PFSK-1 (cell line): ENCODE measurements around the gene TMC8.

Experiments
- FOXP2 ChIP-seq: optimal IDR thresholded peaks from 2 replicates; pipeline ENCODE3; 2011; ENCODE audit warnings: borderline replicate concordance, control low read depth, inconsistent platforms; ENCODE audit not compliant: insufficient read depth; ENCODE audit errors: extremely low read length, extremely low read depth
- POLR2AphosphoS5 ChIP-seq: IDR thresholded peaks from 2 replicates; pipeline ENCODE4 v1.6.1; 2012; ENCODE audit warnings: low read depth, mild to moderate bottlenecking, control low read depth, low read length, moderate library complexity
- SIN3A ChIP-seq: IDR thresholded peaks from 2 replicates; pipeline ENCODE4 v1.6.1; 2012; ENCODE audit warnings: mild to moderate bottlenecking, low read length, moderate library complexity, borderline replicate concordance; ENCODE audit not compliant: insufficient read depth
- TAF1 ChIP-seq: IDR thresholded peaks from 2 replicates; pipeline ENCODE4 v1.6.1; 2012; ENCODE audit warnings: low read length, control low read depth, borderline replicate concordance; ENCODE audit not compliant: insufficient read depth
- TF ChIP-seq, protein P1 (sequence below), 2 experiments: IDR thresholded peaks; 2 replicates each; pipeline versions ENCODE4 v1.6.1 to v1.8.0; 2011 to 2012; ENCODE audit warnings: low read depth in 2 of 2, low read length in 2 of 2, control low read depth in 1 of 2, inconsistent platforms in 1 of 2, mild to moderate bottlenecking in 1 of 2, moderate library complexity in 1 of 2; ENCODE audit not compliant: insufficient read depth in 1 of 2

Gene TMC8

DNA sequence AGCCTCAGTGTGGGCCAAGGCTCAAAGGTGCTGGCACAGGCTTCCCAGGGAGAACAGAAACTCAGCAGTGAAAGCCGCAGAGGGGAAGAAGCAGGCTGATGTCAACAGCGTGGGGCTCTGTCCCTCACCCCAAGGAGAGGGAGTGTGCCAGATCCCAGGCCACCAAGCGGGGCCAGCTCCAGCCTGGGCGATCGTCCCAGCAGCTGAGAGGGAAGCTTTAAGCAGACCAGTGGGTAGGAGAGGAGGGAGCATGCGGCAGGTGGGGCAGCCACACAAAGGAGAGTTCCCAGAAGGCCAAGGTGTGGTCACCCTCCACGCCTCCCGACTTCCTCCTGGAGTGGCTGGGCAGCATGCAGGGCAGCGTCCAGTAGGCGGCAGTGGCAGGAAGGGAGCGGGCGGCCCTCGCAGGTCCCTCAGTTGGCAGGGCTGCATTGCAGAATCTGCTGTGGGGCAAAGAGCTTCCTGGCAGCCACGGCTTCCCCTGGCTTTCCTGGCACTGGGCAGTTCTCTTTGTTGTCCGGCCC, 43.8 kb downstream of the TMC8 start:
- no peak for TF ChIP-seq SIN3A
- no peak for TF ChIP-seq FOXP2
- TF ChIP-seq, protein P1, sequence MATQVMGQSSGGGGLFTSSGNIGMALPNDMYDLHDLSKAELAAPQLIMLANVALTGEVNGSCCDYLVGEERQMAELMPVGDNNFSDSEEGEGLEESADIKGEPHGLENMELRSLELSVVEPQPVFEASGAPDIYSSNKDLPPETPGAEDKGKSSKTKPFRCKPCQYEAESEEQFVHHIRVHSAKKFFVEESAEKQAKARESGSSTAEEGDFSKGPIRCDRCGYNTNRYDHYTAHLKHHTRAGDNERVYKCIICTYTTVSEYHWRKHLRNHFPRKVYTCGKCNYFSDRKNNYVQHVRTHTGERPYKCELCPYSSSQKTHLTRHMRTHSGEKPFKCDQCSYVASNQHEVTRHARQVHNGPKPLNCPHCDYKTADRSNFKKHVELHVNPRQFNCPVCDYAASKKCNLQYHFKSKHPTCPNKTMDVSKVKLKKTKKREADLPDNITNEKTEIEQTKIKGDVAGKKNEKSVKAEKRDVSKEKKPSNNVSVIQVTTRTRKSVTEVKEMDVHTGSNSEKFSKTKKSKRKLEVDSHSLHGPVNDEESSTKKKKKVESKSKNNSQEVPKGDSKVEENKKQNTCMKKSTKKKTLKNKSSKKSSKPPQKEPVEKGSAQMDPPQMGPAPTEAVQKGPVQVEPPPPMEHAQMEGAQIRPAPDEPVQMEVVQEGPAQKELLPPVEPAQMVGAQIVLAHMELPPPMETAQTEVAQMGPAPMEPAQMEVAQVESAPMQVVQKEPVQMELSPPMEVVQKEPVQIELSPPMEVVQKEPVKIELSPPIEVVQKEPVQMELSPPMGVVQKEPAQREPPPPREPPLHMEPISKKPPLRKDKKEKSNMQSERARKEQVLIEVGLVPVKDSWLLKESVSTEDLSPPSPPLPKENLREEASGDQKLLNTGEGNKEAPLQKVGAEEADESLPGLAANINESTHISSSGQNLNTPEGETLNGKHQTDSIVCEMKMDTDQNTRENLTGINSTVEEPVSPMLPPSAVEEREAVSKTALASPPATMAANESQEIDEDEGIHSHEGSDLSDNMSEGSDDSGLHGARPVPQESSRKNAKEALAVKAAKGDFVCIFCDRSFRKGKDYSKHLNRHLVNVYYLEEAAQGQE (IDR thresholded peaks at IDR 0.05; ENCODE audit: insufficient read depth in 1 of 2, low read depth in 2 of 2, low read length in 2 of 2) = no peak
- no peak for TF ChIP-seq TAF1
- no peak for TF ChIP-seq POLR2AphosphoS5

DNA sequence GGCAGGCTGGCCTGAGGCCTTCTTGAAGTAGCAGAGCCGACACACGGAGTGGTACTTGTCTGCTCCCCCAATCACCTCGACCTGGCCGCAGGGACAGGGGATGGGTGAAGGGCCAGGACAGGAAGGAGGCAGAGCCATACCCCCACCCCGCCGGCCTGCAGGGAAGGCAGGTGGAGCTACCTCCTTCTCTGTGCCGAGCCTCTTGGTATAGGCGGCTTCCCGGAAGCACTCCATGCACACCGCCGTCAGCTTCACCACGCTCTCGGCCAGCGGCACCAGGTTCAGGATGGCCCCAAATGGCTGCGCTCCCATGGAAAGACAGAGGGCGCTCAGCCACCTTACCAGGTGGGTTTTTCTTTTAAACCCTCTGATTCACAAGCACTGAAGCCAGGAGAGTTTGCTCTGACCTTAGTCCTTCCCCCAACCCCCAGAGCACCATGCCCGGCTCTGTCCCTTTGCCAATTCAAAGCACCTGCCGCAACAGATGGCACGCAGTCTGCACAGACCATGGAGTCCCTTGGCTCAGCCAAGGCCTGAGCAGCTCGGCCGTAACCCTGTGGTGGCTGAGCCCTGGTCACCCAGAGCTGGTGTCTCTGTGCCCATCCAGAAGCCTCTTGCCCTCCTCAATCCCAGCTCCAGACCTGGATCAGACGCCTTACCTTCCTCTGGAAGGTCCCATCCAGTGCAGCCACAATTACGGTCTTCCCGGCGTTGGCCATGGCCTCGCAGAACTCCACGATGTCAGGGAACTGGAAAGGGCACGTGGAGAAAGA, 44.5 kb downstream of the TMC8 start:
- no peak for TF ChIP-seq SIN3A
- peak; percentile 15; the same call in 1 of the 2 replicates for TF ChIP-seq POLR2AphosphoS5
- no peak for TF ChIP-seq TAF1

DNA sequence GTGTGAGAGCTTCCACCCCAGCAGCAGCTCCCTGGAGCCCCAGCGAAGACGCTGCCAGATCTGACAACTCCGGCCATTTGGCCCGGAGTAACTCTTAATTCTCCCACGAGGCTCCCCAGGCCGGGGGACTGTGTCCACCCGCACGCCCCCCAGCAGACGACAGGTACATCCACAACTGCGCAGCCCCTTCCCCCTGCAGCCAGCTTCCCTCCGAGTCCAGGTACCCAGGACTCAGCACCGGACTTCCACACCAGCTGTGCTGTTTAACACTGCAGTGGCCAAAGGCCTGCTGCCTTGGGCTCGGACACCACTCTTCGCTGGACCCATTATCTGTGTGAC, 45.0 kb downstream of the TMC8 start:
- TF ChIP-seq TAF1 = no peak
- TF ChIP-seq, protein P1 (IDR thresholded peaks at IDR 0.05; ENCODE audit: insufficient read depth in 1 of 2, low read depth in 2 of 2, low read length in 2 of 2) = no peak
- TF ChIP-seq SIN3A = no peak
- no peak for TF ChIP-seq FOXP2
- TF ChIP-seq POLR2AphosphoS5 = no peak

DNA sequence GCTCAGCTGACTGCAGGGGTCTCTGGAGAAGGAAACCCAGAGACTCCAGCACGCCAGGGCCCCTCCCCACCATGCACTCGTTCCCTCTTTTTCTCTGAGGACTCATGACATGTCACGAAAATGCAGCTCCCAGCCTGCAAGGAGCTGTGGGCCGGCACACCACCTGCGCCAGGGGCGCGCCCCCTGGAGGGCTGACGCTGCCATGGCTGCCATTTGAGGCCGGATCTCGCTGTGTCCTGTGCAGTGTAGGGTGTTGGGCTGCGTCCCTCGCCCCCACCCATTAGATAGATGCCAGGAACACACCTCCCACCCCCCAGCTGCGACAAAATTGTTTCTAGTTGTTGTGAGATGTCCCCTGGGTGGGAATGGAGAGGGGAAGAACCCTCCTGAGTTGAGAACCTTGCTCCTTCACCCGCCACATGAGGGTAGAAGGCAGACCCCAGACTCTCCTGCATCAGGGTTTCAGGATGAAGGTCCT, 46.0 kb downstream of the TMC8 start:
- no peak for TF ChIP-seq SIN3A
- TF ChIP-seq FOXP2 = peak; percentile 73
- TF ChIP-seq POLR2AphosphoS5 = no peak
- no peak for TF ChIP-seq TAF1
- TF ChIP-seq, protein P1 (IDR thresholded peaks at IDR 0.05; ENCODE audit: insufficient read depth in 1 of 2, low read depth in 2 of 2, low read length in 2 of 2) = no peak

DNA sequence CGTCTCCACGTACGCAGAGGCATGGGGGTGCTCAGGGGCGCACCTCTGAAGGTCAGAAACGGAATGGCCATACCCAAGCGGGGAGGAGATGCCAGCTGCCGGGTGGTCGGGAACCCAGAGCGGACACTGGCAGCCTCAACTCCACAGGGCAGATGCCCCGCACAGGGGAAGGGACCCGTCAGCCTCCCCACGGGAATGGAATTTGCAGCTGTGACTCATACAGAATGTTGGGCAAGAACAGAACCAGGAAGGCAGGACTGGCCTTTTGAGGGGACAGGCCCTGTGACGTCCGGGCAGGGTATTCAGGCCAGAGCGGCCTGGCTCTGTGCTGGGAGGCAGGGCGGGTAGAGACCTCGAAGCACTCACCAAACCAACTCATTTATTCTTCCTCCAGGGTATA, 48.8 kb downstream of the TMC8 start:
- TF ChIP-seq SIN3A (no peak), FOXP2 (no peak), POLR2AphosphoS5 (no peak), TAF1 (no peak)
- TF ChIP-seq, protein P1 (IDR thresholded peaks at IDR 0.05; ENCODE audit: insufficient read depth in 1 of 2, low read depth in 2 of 2, low read length in 2 of 2) = no peak
